ENCODE measurements around the gene PIGA. TPM values are rescaled to one million over a fixed set of nuclear protein-coding genes. Genes with fewer than 3 reads are reported as not detected.
"Not testable (repeated sequence)": the region's sequence is repeated elsewhere in the genome, so short reads cannot be mapped to it uniquely, and the experiment has no call there.

Gene PIGA
- total RNA-seq, 2 experiments from 2014 or later: 21.6 to 22.2 TPM

- H3K4me3 Mint-ChIP-seq; H3K4me1 Mint-ChIP-seq; H3K27ac Mint-ChIP-seq; POLR2A ChIA-PET; DNase-seq; ATAC-seq (ENCODE audit: low read depth); H3K27me3 Mint-ChIP-seq; H3K9me3 Mint-ChIP-seq; H3K36me3 Mint-ChIP-seq: not testable (repeated sequence)
Observed at GRCh38 chrX:15305899-15306298, 29.4 kb downstream of the PIGA start.

DNA sequence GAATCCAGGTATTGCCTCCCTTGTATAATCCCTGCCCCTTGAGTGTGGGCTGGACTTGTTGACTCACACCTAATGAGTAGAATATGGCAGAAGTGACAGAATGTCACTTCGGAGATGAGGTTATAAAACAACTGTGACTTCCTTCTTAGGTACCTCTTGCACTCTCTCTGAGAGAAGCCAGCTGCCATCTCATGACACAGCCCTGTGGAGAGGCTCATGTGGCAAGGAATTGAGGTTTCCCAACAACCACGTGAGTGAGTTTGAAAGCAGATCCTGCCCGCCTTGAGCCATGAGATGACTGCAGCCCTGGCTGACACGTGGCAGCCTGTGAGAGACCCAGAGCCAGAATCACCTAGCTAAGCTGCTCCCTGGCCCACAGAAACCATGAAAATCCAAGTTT lies 33.4 kb downstream of the PIGA start:
- H3K9me3 Mint-ChIP-seq: no peaks in the 10 kb centered on the region
- no peak overlapping the region for H3K4me3 Mint-ChIP-seq
- peak; percentile 20 for DNase-seq
- no peak overlapping the region for H3K27ac Mint-ChIP-seq
- POLR2A ChIA-PET: no interaction called here
- peak; percentile 89 for ATAC-seq (ENCODE audit: low read depth)
- H3K4me1 Mint-ChIP-seq: peaks cover 7% of the 10 kb centered on the region
- H3K36me3 Mint-ChIP-seq: no peaks in the 10 kb centered on the region
- H3K27me3 Mint-ChIP-seq: no peaks in the 10 kb centered on the region

GRCh38 chrX:15299941-15300851 lies 35.1 kb downstream of the PIGA start:
- no peak overlapping the region for H3K27ac Mint-ChIP-seq
- no peak for DNase-seq
- no peaks in the 10 kb centered on the region for H3K9me3 Mint-ChIP-seq

GRCh38 chrX:15298780-15299179 lies 36.5 kb downstream of the PIGA start:
- no peaks in the 10 kb centered on the region for H3K9me3 Mint-ChIP-seq
- H3K27ac Mint-ChIP-seq: no peak overlapping the region
- ATAC-seq (ENCODE audit: low read depth): no peak
- H3K4me3 Mint-ChIP-seq: no peak overlapping the region
- POLR2A ChIA-PET: no interaction called here
- H3K27me3 Mint-ChIP-seq: no peaks in the 10 kb centered on the region
- peaks cover 7% of the 10 kb centered on the region for H3K4me1 Mint-ChIP-seq
- DNase-seq: no peak
- no peaks in the 10 kb centered on the region for H3K36me3 Mint-ChIP-seq

More at GRCh38 chrX:15299941-15300851, 35.1 kb downstream of the PIGA start:
- no peaks in the 10 kb centered on the region for H3K27me3 Mint-ChIP-seq
- POLR2A ChIA-PET: no interaction called here
- no peak overlapping the region for H3K4me3 Mint-ChIP-seq
- ATAC-seq (ENCODE audit: low read depth): no peak
- H3K36me3 Mint-ChIP-seq: no peaks in the 10 kb centered on the region
- H3K4me1 Mint-ChIP-seq: peaks cover 7% of the 10 kb centered on the region

GRCh38 chrX:15298201-15298600 lies 37.1 kb downstream of the PIGA start:
- Mint-ChIP-seq H3K36me3 (no peaks in the 10 kb centered on the region), H3K27me3 (no peaks in the 10 kb centered on the region), H3K27ac (no peak overlapping the region), H3K4me1 (peaks cover 7% of the 10 kb centered on the region), H3K9me3 (no peaks in the 10 kb centered on the region), H3K4me3 (no peak overlapping the region)
- ATAC-seq (ENCODE audit: low read depth) (no peak), DNase-seq (no peak)
- POLR2A ChIA-PET: no interaction called here

DNA sequence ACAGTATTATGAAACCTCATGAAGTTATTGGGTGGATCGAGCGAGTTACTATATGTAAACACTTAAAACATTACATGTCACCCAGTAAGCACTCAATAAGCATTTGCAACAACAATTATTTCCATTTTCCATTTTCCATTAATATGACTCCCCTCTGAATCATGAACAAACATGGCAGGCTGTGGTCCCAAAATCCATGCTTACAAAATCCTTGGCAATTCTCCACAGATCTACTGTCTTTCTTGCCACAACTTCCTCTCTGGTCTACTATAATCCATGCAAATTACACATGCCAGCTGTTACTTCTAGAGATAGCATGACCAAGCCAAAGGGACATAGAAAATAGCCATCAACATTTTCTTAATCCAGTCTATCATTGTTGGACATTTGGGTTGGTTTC lies 41.9 kb downstream of the PIGA start:
- Mint-ChIP-seq H3K27ac (no peak overlapping the region), H3K27me3 (no peaks in the 10 kb centered on the region), H3K9me3 (no peaks in the 10 kb centered on the region), H3K4me1 (peaks cover 2% of the 10 kb centered on the region), H3K36me3 (no peaks in the 10 kb centered on the region), H3K4me3 (no peak overlapping the region)
- ATAC-seq (ENCODE audit: low read depth): no peak
- POLR2A ChIA-PET: no interaction called here
- DNase-seq: no peak

- no peak for ATAC-seq (ENCODE audit: low read depth)
- H3K27ac Mint-ChIP-seq: no peak overlapping the region
- DNase-seq: no peak
- POLR2A ChIA-PET: no interaction called here
- no peaks in the 10 kb centered on the region for H3K27me3 Mint-ChIP-seq
- no peaks in the 10 kb centered on the region for H3K36me3 Mint-ChIP-seq
- no peak overlapping the region for H3K4me3 Mint-ChIP-seq
- no peaks in the 10 kb centered on the region for H3K9me3 Mint-ChIP-seq
- no peaks in the 10 kb centered on the region for H3K4me1 Mint-ChIP-seq
Observed at GRCh38 chrX:15292861-15293260, 42.5 kb downstream of the PIGA start.

DNA sequence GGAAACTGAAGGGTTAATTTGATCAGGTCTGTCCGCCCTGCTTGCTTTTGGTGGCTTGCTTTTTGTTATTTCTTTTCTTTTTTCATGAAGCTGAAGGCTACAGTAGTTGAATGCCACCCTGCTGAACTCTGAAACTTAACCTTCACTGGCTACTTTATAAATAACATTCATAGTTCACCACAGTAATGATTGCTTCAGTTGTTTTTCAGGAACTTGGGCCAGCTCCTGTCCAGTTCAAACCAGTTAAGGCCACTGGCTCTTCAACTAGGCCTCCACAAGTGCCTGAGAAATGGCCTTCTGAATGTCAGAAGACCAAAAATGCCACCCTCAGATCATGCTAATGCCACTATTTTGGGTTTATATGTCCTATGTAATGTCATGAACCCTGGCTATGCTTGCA lies 57.7 kb downstream of the PIGA start:
- Mint-ChIP-seq H3K4me3 (no peak overlapping the region), H3K4me1 (no peaks in the 10 kb centered on the region), H3K9me3 (no peaks in the 10 kb centered on the region), H3K27ac (no peak overlapping the region), H3K36me3 (no peaks in the 10 kb centered on the region), H3K27me3 (no peaks in the 10 kb centered on the region)
- DNase-seq: no peak
- ATAC-seq (ENCODE audit: low read depth): no peak
- POLR2A ChIA-PET: no interaction called here

DNA sequence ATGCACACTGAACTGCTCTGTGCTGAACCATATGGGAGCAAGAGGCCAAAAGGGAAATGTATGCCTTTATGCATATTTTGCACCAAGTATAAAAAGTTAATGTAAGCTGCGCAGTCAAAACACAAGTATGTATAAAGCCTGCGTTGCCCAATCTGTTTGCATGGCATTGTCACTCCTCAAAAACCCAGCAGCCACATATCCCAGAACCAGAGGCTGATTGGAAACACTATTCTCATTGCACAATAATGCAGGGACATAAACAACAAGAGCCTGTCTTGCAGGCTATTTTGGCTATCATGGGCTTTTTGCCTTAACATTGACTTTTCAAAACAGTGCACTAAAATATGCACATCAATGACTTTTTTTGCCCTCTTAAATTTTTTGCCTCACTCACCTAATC lies 60.4 kb downstream of the PIGA start:
- no peak for DNase-seq
- H3K36me3 Mint-ChIP-seq: no peaks in the 10 kb centered on the region
- H3K27ac Mint-ChIP-seq: no peak overlapping the region
- no peak overlapping the region for H3K4me3 Mint-ChIP-seq
- H3K4me1 Mint-ChIP-seq: no peaks in the 10 kb centered on the region
- H3K9me3 Mint-ChIP-seq: no peaks in the 10 kb centered on the region
- no peaks in the 10 kb centered on the region for H3K27me3 Mint-ChIP-seq
- POLR2A ChIA-PET: no interaction called here
- no peak for ATAC-seq (ENCODE audit: low read depth)

DNA sequence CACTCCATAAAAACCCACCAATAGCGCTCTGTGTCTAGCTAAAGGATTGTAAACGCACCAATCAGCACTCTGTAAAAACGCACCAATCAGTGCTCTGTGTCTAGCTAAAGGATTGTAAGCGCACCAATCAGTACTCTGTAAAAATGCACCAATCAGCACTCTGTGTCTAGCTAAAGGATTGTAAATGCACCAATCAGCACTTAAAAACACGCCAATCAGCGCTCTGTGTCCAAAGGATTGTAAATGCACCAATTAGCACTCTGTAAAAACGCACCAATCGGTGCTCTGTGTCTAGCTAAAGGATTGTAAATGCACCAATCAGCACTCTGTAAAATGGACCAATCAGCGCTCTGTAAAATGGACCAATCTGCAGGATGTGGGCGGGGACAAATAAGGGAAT lies 62.0 kb downstream of the PIGA start:
- H3K36me3 Mint-ChIP-seq; H3K27me3 Mint-ChIP-seq; ATAC-seq (ENCODE audit: low read depth); H3K27ac Mint-ChIP-seq; H3K9me3 Mint-ChIP-seq; H3K4me3 Mint-ChIP-seq; H3K4me1 Mint-ChIP-seq; POLR2A ChIA-PET; DNase-seq: not testable (repeated sequence)

- no peak for DNase-seq
- Mint-ChIP-seq H3K27ac (no peak overlapping the region), H3K36me3 (no peaks in the 10 kb centered on the region), H3K4me1 (peaks cover 3% of the 10 kb centered on the region), H3K27me3 (no peaks in the 10 kb centered on the region), H3K9me3 (no peaks in the 10 kb centered on the region), H3K4me3 (no peak overlapping the region)
- ATAC-seq (ENCODE audit: low read depth): no peak
- POLR2A ChIA-PET: no interaction called here
Observed at GRCh38 chrX:15271757-15272156, 63.6 kb downstream of the PIGA start.

- peaks cover 1% of the 10 kb centered on the region for H3K27me3 Mint-ChIP-seq
- POLR2A ChIA-PET: no interaction called here
- ATAC-seq (ENCODE audit: low read depth) (peak; percentile 50), DNase-seq (peak; percentile 29)
- no peaks in the 10 kb centered on the region for H3K36me3 Mint-ChIP-seq
- H3K4me1 Mint-ChIP-seq: peaks cover 3% of the 10 kb centered on the region
- H3K9me3 Mint-ChIP-seq: no peaks in the 10 kb centered on the region
- H3K4me3 Mint-ChIP-seq: peak within 1 kb of the TSS; percentile 75
- peak within 1 kb of the TSS; percentile 61 for H3K27ac Mint-ChIP-seq
Observed at GRCh38 chrX:15269618-15270521, 65.5 kb downstream of the PIGA start, which contains the start of gene ASB9. Gene ASB9 (minus strand): TSS chrX:15270083. CDS start chrX:15269874, 209 bp downstream.
